HG02759 (cell line): ENCODE data around the gene CTNNBL1.

Experiments
- ATAC-seq: cut with Tn5 transposase; IDR thresholded peaks from one replicate; pipeline ENCODE4 v1.9.1; 2021; ENCODE audit warnings: mild to moderate bottlenecking, moderate library complexity; ENCODE audit not compliant: unreplicated experiment

The CTNNBL1 gene

GRCh38 chr20:37913567-37914366 is 219.9 kb downstream of the CTNNBL1 start:
- ATAC-seq = no peak

GRCh38 chr20:37914367-37914671 is 220.5 kb downstream of the CTNNBL1 start:
- ATAC-seq = no peak

DNA sequence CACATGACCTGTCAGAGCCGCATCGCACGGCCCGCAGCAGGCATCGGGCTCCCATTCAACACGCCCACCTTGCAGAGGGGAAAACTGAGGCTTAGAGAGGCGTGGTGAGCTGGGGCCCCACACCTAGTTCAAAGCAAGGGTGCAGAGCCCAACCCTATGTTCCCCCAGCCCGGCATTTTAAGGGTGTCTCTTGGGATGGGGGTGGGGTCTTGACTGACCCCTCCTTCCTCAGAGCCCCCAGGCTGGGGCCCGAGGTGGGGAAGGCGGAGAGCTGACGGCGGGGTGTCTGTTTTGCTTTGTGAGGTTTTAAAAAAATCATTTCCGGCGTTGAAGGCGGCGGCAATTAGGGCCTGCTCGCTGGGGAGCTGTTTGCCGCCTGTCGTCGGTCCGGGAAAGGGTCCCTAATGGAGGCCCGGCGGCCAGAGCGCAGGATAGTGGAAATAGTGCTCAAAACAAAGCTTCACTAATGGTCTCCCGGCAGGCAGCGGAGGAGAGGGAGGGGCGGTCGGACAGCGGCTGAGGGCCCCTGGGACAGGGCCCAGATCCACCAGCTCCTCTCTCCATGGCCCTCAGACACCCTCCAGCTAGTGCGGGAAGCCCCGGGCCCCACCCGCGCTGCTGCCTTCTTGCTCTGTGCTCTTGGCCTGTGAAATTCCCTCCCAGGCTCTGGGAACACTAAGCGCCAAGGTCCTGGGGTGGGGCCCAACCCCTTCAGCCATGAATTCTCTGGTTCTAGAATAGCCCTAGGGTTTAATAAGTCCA is 221.0 kb downstream of the CTNNBL1 start:
- no peak for ATAC-seq

GRCh38 chr20:37915434-37915787 is 221.6 kb downstream of the CTNNBL1 start:
- no peak for ATAC-seq

DNA sequence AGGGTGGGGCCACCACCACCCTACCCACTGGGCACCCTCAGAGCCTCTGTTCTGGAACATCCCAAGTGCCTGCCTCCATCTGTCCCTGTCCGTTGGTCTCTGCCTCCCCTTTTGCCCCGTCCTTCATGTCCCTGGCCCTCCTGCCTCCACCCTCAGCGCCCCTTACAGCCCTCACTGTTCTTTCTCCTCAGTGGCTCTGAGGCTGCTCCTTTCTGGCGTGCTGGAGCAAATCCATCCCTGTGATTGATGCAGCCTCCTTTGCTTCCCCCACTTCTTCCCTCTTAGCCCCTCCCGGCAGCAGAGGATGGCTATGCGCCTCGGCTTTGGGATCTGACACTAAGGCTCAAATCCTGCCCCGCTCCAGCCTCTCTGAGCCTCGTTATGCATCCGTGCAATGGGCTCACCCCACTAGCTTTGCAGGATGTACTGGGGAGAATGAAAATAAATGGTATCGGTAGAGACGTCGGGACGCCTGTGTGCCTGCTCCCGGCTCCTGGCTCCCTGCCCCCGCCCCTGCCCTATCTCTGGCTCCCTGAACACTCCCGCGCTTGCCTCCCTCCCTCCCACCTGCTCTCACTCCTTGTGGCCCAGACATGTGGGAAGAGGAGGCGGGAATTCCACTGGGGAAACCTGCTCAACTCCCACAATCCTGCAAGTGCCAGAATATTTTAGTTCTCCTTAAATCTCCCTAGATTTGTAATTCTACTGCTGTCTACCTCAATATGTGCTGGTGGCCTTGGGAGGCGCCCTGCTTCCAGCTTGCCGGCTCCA is 222.2 kb downstream of the CTNNBL1 start:
- no peak for ATAC-seq

DNA sequence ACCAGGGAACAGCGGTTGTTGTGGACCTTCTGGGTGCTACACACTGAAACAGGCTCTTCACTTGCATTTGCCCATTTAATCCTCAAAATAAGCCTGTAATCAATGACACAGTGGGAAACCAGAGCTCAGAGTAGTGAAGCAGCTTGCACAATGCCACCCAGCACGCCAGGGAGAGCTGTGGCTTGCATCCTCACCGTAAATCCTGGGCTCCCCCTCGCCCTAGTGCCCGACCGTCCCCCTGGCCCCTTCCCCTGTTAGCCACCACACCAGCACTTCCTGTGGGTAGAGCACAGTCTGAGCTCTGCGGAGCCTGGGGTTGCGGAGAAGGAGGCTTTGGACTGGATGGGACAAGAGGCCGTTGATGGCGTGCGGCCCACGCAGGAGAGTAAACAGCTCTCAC is 223.6 kb downstream of the CTNNBL1 start:
- no peak for ATAC-seq

DNA sequence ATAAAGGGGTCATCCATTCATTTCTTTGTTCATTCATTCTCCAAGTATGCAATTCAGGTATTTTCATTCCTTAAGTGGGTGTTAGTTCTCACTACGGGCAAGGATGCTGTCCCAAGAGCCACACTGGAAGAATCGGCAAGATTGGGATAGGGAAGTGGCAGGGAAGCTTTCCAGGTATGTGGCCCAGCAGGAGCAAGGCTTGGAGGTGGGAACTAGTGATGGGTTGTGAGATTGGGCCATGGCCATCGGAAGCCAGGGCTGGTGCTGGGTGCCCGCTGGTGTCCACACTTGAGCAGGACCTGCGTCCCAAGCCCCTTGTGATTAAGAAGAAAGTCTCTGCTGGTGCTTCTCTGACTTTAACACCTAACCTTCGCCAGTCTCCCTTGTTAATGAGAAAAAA is 224.2 kb downstream of the CTNNBL1 start:
- no peak for ATAC-seq

- no peak for ATAC-seq
Observed at GRCh38 chr20:37919389-37920040, 225.7 kb downstream of the CTNNBL1 start.

DNA sequence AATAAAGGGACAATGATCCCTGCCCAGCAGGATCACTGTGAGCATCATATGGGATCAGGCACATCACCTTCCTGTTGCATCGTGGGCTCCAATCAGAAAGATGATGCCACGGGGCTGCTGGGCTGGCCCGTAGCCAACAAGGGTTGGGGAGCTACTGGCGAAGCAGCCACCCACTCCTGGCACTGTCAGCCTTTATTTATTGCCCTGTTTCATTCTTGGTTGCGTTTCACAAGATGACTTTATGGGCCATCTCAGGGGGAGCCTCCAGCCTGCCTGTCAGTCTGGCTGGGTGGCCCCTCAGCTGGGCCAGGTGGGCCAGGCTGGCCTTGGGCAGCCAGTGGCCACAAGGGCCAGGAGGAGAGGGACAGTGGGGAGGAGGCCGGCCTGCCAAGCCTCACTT is 226.4 kb downstream of the CTNNBL1 start:
- no peak for ATAC-seq

GRCh38 chr20:37920679-37921322 is 227.0 kb downstream of the CTNNBL1 start:
- no peak for ATAC-seq

DNA sequence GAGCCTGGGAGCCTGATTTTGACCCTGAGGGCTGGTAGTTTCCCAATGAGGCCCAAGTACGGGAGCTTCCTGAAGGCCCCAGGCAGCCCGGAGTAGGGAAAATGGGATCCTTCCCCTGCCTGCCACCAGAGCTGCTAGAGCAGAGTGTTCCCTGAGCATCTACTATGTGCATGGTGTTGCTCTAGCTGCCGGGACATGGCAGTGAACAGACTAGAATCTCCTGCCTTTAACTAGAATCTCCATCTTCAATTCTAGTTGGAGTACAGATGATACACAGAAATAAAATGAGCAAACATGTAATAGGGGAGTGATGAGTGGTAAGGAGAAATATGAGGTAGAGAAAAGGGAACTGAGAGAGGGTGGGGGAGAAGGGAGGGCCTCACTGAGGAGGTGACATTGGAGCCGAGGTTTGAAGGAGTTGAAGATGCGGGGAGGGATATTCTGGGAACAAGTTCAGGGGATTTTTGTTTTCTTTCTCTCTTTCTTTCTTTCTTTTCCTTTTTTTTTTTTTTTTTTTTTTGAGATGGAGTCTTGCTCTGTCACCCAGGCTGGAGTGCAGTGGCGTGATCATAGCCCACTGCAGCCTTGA is 227.6 kb downstream of the CTNNBL1 start:
- peak; percentile 57 for ATAC-seq
